ENCODE measurements around the gene PSMD2.

- no peak for TF ChIP-seq CTCF (IDR thresholded peaks at IDR 0.05; ENCODE audit: low read depth, low read length)
- TF ChIP-seq EZH2phosphoT487 (IDR thresholded peaks at IDR 0.05; ENCODE audit: low read depth) = no peak
These were observed 38.2 kb upstream of the PSMD2 start for GRCh38 chr3:184260724-184261269.
